HEK293T (cell line): ENCODE data around the gene NTNG2.

ENCODE experiments used
- CTCF ChIA-PET: fragments of 350-600 bp; formaldehyde crosslinking; extraction: SDS; loops from one replicate; lab custom pipeline; 2021; ENCODE audit warnings: antibody characterized with exemption, inconsistent platforms; lab: Yijun Ruan, JAX
- POLR2A ChIA-PET: fragments of 350-600 bp; formaldehyde crosslinking; extraction: SDS; loops from one replicate; lab custom pipeline; 2020; ENCODE audit warnings: antibody characterized with exemption, inconsistent platforms; lab: Yijun Ruan, JAX
- DNase-seq: peaks from one replicate; pipeline ENCODE4 v3.0.0; 2012; ENCODE audit warnings: mixed read lengths; ENCODE audit errors: extremely low spot score
- ARNT ChIP-seq: fragments of 450-650 bp; IDR thresholded peaks from 2 replicates; pipeline ENCODE4 v1.6.1; 2017; ENCODE audit warnings: mild to moderate bottlenecking
- BHLHE40 ChIP-seq: fragments of 450-650 bp; IDR thresholded peaks from 2 replicates; pipeline ENCODE4 v1.6.1; 2016; ENCODE audit warnings: mild to moderate bottlenecking, moderate library complexity, borderline replicate concordance
- CTBP1 ChIP-seq: fragments of 450-650 bp; IDR thresholded peaks from 2 replicates; pipeline ENCODE4 v1.6.1; 2016; ENCODE audit warnings: borderline replicate concordance
- ELF4 ChIP-seq: fragments of 450-650 bp; IDR thresholded peaks from 2 replicates; pipeline ENCODE4 v1.6.1; 2017; ENCODE audit warnings: antibody characterized with exemption
- FOXA1 ChIP-seq: fragments of 450-650 bp; IDR thresholded peaks from 2 replicates; pipeline ENCODE4 v1.6.1; 2016; ENCODE audit warnings: mild to moderate bottlenecking
- FOXK2 ChIP-seq: fragments of 450-650 bp; IDR thresholded peaks from 2 replicates; pipeline ENCODE4 v1.6.1; 2016; ENCODE audit warnings: mild to moderate bottlenecking
- FOXM1 ChIP-seq: fragments of 450-650 bp; IDR thresholded peaks from 2 replicates; pipeline ENCODE4 v1.6.1; 2017; ENCODE audit warnings: mild to moderate bottlenecking, borderline replicate concordance
- HDGF ChIP-seq: fragments of 450-650 bp; IDR thresholded peaks from 2 replicates; pipeline ENCODE4 v1.6.1; 2017; ENCODE audit warnings: antibody characterized with exemption, borderline replicate concordance
- L3MBTL2 ChIP-seq: fragments of 450-650 bp; conservative IDR thresholded peaks from 2 replicates; pipeline ENCODE4 v1.6.1; 2016; ENCODE audit warnings: mild to moderate bottlenecking
- LEF1 ChIP-seq: fragments of 450-650 bp; IDR thresholded peaks from 2 replicates; pipeline ENCODE4 v1.6.1; 2017; ENCODE audit warnings: mild to moderate bottlenecking, borderline replicate concordance
- NFRKB ChIP-seq: fragments of 450-650 bp; IDR thresholded peaks from 2 replicates; pipeline ENCODE4 v1.6.1; 2016; ENCODE audit warnings: mild to moderate bottlenecking, moderate library complexity
- PKNOX1 ChIP-seq: fragments of 450-650 bp; IDR thresholded peaks from 2 replicates; pipeline ENCODE4 v1.6.1; 2016
- SP1 ChIP-seq: fragments of 450-650 bp; IDR thresholded peaks from 2 replicates; pipeline ENCODE4 v1.6.1; 2017
- SUZ12 ChIP-seq: fragments of 450-650 bp; IDR thresholded peaks from 2 replicates; pipeline ENCODE4 v1.6.1; 2016; ENCODE audit warnings: mild to moderate bottlenecking
- TARDBP ChIP-seq: fragments of 450-650 bp; IDR thresholded peaks from 2 replicates; pipeline ENCODE4 v1.6.1; 2016
- ZNF384 ChIP-seq: fragments of 450-650 bp; IDR thresholded peaks from 2 replicates; pipeline ENCODE4 v1.6.1; 2016

The NTNG2 gene

GRCh38 chr9:132160802-132161742 is 786 bp upstream of the NTNG2 start:
- ChIA-PET CTCF (interaction anchor here (1.2 kb wide), 1 partner anchor 80 kb away, joined by 4 read pairs; no protein-coding TSS in a partner anchor), POLR2A (no interaction called here)

GRCh38 chr9:132162764-132163456 is 1.1 kb downstream of the NTNG2 start:
- POLR2A ChIA-PET: interaction anchor here (1.0 kb wide), 1 partner anchor 73 kb away, joined by 4 read pairs; no protein-coding TSS in a partner anchor
- TF ChIP-seq L3MBTL2: no peak
- no peak for TF ChIP-seq PKNOX1
- TF ChIP-seq FOXK2: no peak
- no peak for TF ChIP-seq ELF4
- TF ChIP-seq TARDBP: no peak
- TF ChIP-seq NFRKB: no peak
- TF ChIP-seq FOXM1: no peak
- no peak for TF ChIP-seq FOXA1
- CTCF ChIA-PET: interaction anchor here (1.1 to 1.9 kb wide), 2 partner anchors 73 to 78 kb away, joined by 4 to 8 read pairs; no protein-coding TSS in a partner anchor
- DNase-seq: no peak

More at GRCh38 chr9:132160802-132161742, 786 bp upstream of the NTNG2 start:
- TF ChIP-seq FOXM1 (no peak), LEF1 (no peak), CTBP1 (no peak), SUZ12 (no peak), BHLHE40 (no peak), PKNOX1 (no peak), TARDBP (no peak), FOXK2 (no peak), NFRKB (no peak), FOXA1 (no peak), SP1 (no peak)
- peak; percentile 44 for DNase-seq

- POLR2A ChIA-PET: no interaction called here
- CTCF ChIA-PET: interaction anchor here (1.1 to 1.9 kb wide), 2 partner anchors 73 to 77 kb away, joined by 4 to 8 read pairs; no protein-coding TSS in a partner anchor
These were observed 1.6 kb downstream of the NTNG2 start for GRCh38 chr9:132163457-132163875.

GRCh38 chr9:132163876-132164603 is 2.2 kb downstream of the NTNG2 start:
- CTCF ChIA-PET: interaction anchor here (1.1 to 1.9 kb wide), 2 partner anchors 72 to 77 kb away, joined by 4 to 8 read pairs; no protein-coding TSS in a partner anchor
- no peak for TF ChIP-seq TARDBP

More at GRCh38 chr9:132163457-132163875, 1.6 kb downstream of the NTNG2 start:
- TF ChIP-seq ARNT (no peak), FOXK2 (no peak), LEF1 (no peak), BHLHE40 (no peak), NFRKB (no peak), ZNF384 (no peak), PKNOX1 (no peak), FOXM1 (no peak), SUZ12 (no peak), ELF4 (no peak), HDGF (no peak)
- no peak for DNase-seq

GRCh38 chr9:132164604-132165362 is 2.9 kb downstream of the NTNG2 start:
- ChIA-PET CTCF (interaction anchor here (1.9 kb wide), 1 partner anchor 71 kb away, joined by 8 read pairs; no protein-coding TSS in a partner anchor), POLR2A (no interaction called here)
- DNase-seq: no peak
- no peak for TF ChIP-seq PKNOX1

More at GRCh38 chr9:132163876-132164603, 2.2 kb downstream of the NTNG2 start:
- POLR2A ChIA-PET: no interaction called here
- DNase-seq: no peak
